Neural cell (in vitro differentiated cells): ENCODE data around the gene MOBP. TPM values are rescaled to one million over a fixed set of nuclear protein-coding genes. Genes with fewer than 3 reads are reported as not detected.

Experiments used
- H2AFZ ChIP-seq: fragments of 200-600, 300-800 bp; sonication (generic), shearing (Covaris generic); 2 replicates; pipeline ENCODE4 v1.6.0; 2014; ENCODE audit warnings: low read depth, mild to moderate bottlenecking, antibody characterized with exemption, low read length, moderate library complexity
- H3F3A ChIP-seq: fragments of 200-600 bp; shearing (Covaris generic); 2 replicates; pipeline ENCODE4 v1.6.1; 2016; ENCODE audit warnings: mild to moderate bottlenecking, moderate library complexity, mixed read lengths, antibody characterized with exemption, low read length; ENCODE audit not compliant: insufficient read depth, poor library complexity, severe bottlenecking
- H3K27ac ChIP-seq: fragments of 200-600, 300-800 bp; sonication (generic), shearing (Covaris generic); 2 replicates; pipeline ENCODE4 v1.5.1; 2014; ENCODE audit warnings: mild to moderate bottlenecking, low read length, moderate library complexity
- H3K27me3 ChIP-seq: fragments of 300-800, 200-600 bp; sonication (generic), shearing (Covaris generic); 2 replicates; pipeline ENCODE4 v1.6.0; 2014; ENCODE audit warnings: mild to moderate bottlenecking, low read depth, low read length, moderate library complexity; ENCODE audit not compliant: insufficient read depth
- H3K36me3 ChIP-seq: fragments of 300-800, 200-600 bp; sonication (generic), shearing (Covaris generic); 2 replicates; pipeline ENCODE4 v1.5.1; 2014; ENCODE audit warnings: mild to moderate bottlenecking, antibody characterized with exemption, low read length, moderate library complexity; ENCODE audit not compliant: insufficient read depth
- H3K4me2 ChIP-seq: fragments of 300-800, 200-600 bp; sonication (generic), shearing (Covaris generic); 2 replicates; pipeline ENCODE4 v1.6.0; 2014; ENCODE audit warnings: mild to moderate bottlenecking, low read length
- H3K4me3 ChIP-seq: fragments of 300-800, 200-600 bp; sonication (generic), shearing (Covaris generic); 2 replicates; pipeline ENCODE4 v1.5.1; 2014; ENCODE audit warnings: mild to moderate bottlenecking, low read length, moderate library complexity
- H3K79me2 ChIP-seq: fragments of 200-600 bp; shearing (Covaris generic); replicated peaks from 2 replicates; pipeline ENCODE4 v1.6.0; 2014; ENCODE audit warnings: mild to moderate bottlenecking, low read length, moderate library complexity; ENCODE audit not compliant: insufficient read depth
- H3K9ac ChIP-seq: fragments of 300-800, 200-600 bp; sonication (generic), shearing (Covaris generic); 2 replicates; pipeline ENCODE4 v1.6.1; 2016; ENCODE audit warnings: mild to moderate bottlenecking, low read length, mixed read lengths
- H3K9me2 ChIP-seq: fragments of 200-600 bp; shearing (Covaris generic); 2 replicates; pipeline ENCODE4 v1.6.1; 2016; ENCODE audit warnings: mild to moderate bottlenecking, low read length, mixed read lengths; ENCODE audit not compliant: insufficient read depth
- H3K9me3 ChIP-seq: fragments of 200-600, 300-800 bp; sonication (generic), shearing (Covaris generic); 2 replicates; pipeline ENCODE4 v1.6.1; 2016; ENCODE audit warnings: mild to moderate bottlenecking, mixed run types, low read length, moderate library complexity, mixed read lengths
- H4K20me1 ChIP-seq: fragments of 200-600 bp; shearing (Covaris generic); 2 replicates; pipeline ENCODE4 v1.6.1; 2016; ENCODE audit warnings: mild to moderate bottlenecking, mixed run types; ENCODE audit not compliant: insufficient read depth
- EP300 ChIP-seq: fragments of 450-650 bp; conservative IDR thresholded peaks from 2 replicates; pipeline ENCODE4 v1.6.1; 2014; ENCODE audit warnings: antibody characterized with exemption, mild to moderate bottlenecking, moderate library complexity; ENCODE audit not compliant: poor library complexity, severe bottlenecking
- EZH2 ChIP-seq: fragments of 200-600, 300-800 bp; shearing (Covaris generic), sonication (generic); IDR thresholded peaks from 2 replicates; pipeline ENCODE4 v1.6.1; 2014; ENCODE audit warnings: antibody characterized with exemption, low read length, borderline replicate concordance, mild to moderate bottlenecking; ENCODE audit not compliant: insufficient read depth, poor library complexity, severe bottlenecking
- POLR2AphosphoS5 ChIP-seq: IDR thresholded peaks from 2 replicates; pipeline ENCODE4 v1.6.1; 2012
- RAD21 ChIP-seq: fragments of 450-650 bp; conservative IDR thresholded peaks from 2 replicates; pipeline ENCODE4 v1.6.1; 2014; ENCODE audit warnings: antibody characterized with exemption, mild to moderate bottlenecking, moderate library complexity
- SMC3 ChIP-seq: fragments of 450-650 bp; conservative IDR thresholded peaks from 2 replicates; pipeline ENCODE4 v1.6.1; 2014; ENCODE audit warnings: antibody characterized with exemption, mild to moderate bottlenecking, moderate library complexity; ENCODE audit not compliant: poor library complexity
- TAF1 ChIP-seq: IDR thresholded peaks from 2 replicates; pipeline ENCODE4 v1.6.1; 2012; ENCODE audit warnings: low read depth
- polyA plus RNA-seq: library from polyadenylated mRNA; depleted of rRNA; stranded (reverse); fragments of >200 nt; gene quantifications from 2 replicates; pipeline ENCODE4 v1.2.3, GENCODE V29; 2014
- TF ChIP-seq, protein P1 (sequence below): fragments of 450-650 bp; IDR thresholded peaks from 2 replicates; pipeline ENCODE4 v1.5.1; 2014; ENCODE audit warnings: antibody characterized with exemption, mild to moderate bottlenecking, moderate library complexity; ENCODE audit not compliant: poor library complexity, severe bottlenecking
- TF ChIP-seq, protein P2 (sequence below): IDR thresholded peaks from 2 replicates; pipeline ENCODE4 v1.6.1; 2012; ENCODE audit warnings: borderline replicate concordance

MOBP gene
- polyA plus RNA-seq, 1 donor from 2014 or later: not detected

DNA sequence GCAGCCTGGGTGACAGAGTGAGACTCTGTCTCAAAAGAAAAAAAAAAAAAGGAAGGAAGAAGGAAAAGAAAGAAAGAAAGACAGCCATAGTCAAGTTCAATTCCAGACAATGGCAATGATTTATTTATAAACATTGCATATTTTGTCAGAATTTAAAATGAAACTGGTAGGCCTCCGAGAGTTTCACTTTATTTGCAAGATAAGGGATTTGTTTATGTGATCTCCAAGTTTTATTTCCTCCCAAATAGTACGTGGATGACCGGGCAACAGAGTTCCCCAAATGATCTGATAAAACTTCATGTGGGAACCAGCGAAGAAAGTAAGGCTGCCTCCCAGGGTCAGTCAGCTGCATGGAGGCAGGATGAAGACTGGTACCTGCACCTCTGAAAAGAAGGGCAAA, 28.6 kb upstream of the MOBP start:
- Histone ChIP-seq H3K9ac (no peak overlapping the region), H3K4me2 (no peak overlapping the region), H4K20me1 (no peaks in the 10 kb centered on the region), H3F3A (no peaks in the 10 kb centered on the region), H3K27me3 (no peaks in the 10 kb centered on the region), H3K27ac (no peak overlapping the region), H2AFZ (no peak overlapping the region), H3K9me3 (no peaks in the 10 kb centered on the region), H3K4me3 (no peak overlapping the region), H3K9me2 (no peaks in the 10 kb centered on the region), H3K79me2 (no peaks in the 10 kb centered on the region), H3K36me3 (no peaks in the 10 kb centered on the region)
- TF ChIP-seq RAD21: no peak
- no peak for TF ChIP-seq TAF1
- TF ChIP-seq, protein P1, sequence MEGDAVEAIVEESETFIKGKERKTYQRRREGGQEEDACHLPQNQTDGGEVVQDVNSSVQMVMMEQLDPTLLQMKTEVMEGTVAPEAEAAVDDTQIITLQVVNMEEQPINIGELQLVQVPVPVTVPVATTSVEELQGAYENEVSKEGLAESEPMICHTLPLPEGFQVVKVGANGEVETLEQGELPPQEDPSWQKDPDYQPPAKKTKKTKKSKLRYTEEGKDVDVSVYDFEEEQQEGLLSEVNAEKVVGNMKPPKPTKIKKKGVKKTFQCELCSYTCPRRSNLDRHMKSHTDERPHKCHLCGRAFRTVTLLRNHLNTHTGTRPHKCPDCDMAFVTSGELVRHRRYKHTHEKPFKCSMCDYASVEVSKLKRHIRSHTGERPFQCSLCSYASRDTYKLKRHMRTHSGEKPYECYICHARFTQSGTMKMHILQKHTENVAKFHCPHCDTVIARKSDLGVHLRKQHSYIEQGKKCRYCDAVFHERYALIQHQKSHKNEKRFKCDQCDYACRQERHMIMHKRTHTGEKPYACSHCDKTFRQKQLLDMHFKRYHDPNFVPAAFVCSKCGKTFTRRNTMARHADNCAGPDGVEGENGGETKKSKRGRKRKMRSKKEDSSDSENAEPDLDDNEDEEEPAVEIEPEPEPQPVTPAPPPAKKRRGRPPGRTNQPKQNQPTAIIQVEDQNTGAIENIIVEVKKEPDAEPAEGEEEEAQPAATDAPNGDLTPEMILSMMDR: no peak

DNA sequence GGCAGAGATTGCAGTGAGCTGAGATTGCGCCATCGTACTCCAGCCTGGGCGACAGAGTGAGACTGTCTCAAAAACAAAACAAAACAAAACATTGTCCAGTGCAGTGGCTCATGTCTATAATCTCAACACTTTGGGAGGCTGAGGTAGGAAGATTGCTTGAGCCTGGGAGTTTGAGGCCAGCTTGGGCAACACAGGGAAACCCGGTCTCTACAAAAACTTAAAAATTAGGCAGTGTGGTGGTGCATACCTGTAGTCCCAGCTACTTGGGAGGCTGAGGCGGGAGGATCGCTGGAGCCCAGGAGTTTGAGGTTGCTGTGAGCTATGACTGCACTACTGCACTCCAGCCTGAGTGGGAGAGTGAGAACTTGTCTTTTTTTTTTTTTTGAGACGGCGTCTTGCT, 27.2 kb upstream of the MOBP start:
- Histone ChIP-seq H3K27me3 (no peaks in the 10 kb centered on the region), H3K9me3 (no peaks in the 10 kb centered on the region), H3K4me3 (no peak overlapping the region), H3K4me2 (no peak overlapping the region), H2AFZ (no peak overlapping the region), H3K36me3 (no peaks in the 10 kb centered on the region), H3F3A (no peaks in the 10 kb centered on the region), H3K9ac (no peak overlapping the region), H3K27ac (no peak overlapping the region), H3K79me2 (no peaks in the 10 kb centered on the region), H4K20me1 (no peaks in the 10 kb centered on the region), H3K9me2 (no peaks in the 10 kb centered on the region)
- TF ChIP-seq EZH2: no peak
- TF ChIP-seq TAF1: no peak
- TF ChIP-seq POLR2AphosphoS5: no peak
- no peak for TF ChIP-seq EP300
- no peak for TF ChIP-seq SMC3

DNA sequence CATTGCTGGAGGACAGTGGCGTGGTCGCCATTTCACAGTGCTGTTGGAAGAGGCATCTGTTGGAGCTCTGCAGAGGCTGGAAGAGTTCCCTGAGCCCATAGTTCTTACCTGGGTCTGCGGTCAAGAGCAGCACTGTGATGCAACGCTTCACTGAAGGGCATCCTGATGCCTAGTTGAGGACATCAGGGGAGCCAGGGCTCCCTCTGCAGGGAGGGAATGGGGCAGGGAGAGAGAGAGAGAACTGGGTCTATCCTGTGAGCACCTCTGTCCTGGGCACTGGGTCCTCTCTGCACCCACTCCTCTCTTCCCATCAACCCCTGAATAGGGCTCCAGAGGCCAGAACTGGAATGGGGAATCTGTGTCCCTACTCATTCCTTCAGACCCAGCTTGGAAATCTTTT, 23.9 kb upstream of the MOBP start:
- H3K36me3 ChIP-seq: no peaks in the 10 kb centered on the region
- no peak overlapping the region for H2AFZ ChIP-seq
- no peak overlapping the region for H3K4me2 ChIP-seq
- no peak overlapping the region for H3K27ac ChIP-seq
- H4K20me1 ChIP-seq: no peaks in the 10 kb centered on the region
- no peaks in the 10 kb centered on the region for H3K9me3 ChIP-seq
- H3F3A ChIP-seq: no peaks in the 10 kb centered on the region
- H3K9me2 ChIP-seq: no peaks in the 10 kb centered on the region
- no peaks in the 10 kb centered on the region for H3K79me2 ChIP-seq
- no peak overlapping the region for H3K9ac ChIP-seq
- no peaks in the 10 kb centered on the region for H3K27me3 ChIP-seq
- no peak overlapping the region for H3K4me3 ChIP-seq
- TF ChIP-seq, protein P2, sequence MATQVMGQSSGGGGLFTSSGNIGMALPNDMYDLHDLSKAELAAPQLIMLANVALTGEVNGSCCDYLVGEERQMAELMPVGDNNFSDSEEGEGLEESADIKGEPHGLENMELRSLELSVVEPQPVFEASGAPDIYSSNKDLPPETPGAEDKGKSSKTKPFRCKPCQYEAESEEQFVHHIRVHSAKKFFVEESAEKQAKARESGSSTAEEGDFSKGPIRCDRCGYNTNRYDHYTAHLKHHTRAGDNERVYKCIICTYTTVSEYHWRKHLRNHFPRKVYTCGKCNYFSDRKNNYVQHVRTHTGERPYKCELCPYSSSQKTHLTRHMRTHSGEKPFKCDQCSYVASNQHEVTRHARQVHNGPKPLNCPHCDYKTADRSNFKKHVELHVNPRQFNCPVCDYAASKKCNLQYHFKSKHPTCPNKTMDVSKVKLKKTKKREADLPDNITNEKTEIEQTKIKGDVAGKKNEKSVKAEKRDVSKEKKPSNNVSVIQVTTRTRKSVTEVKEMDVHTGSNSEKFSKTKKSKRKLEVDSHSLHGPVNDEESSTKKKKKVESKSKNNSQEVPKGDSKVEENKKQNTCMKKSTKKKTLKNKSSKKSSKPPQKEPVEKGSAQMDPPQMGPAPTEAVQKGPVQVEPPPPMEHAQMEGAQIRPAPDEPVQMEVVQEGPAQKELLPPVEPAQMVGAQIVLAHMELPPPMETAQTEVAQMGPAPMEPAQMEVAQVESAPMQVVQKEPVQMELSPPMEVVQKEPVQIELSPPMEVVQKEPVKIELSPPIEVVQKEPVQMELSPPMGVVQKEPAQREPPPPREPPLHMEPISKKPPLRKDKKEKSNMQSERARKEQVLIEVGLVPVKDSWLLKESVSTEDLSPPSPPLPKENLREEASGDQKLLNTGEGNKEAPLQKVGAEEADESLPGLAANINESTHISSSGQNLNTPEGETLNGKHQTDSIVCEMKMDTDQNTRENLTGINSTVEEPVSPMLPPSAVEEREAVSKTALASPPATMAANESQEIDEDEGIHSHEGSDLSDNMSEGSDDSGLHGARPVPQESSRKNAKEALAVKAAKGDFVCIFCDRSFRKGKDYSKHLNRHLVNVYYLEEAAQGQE: no peak
